UCSD-AML1 (cell line): Measurements from ENCODE around the gene TNFAIP6.
"Not testable (repeated sequence)": the region's sequence is repeated elsewhere in the genome, so short reads cannot be mapped to it uniquely, and the experiment has no call there.

Experiments used
- DNase-seq: peaks from one replicate; lab custom pipeline; 2025; ENCODE audit not compliant: unreplicated experiment; lab: John Stamatoyannopoulos, UW

TNFAIP6 gene

GRCh38 chr2:151417650-151418049, 60.3 kb downstream of the TNFAIP6 start:
- DNase-seq = no peak

GRCh38 chr2:151421681-151422080, 64.3 kb downstream of the TNFAIP6 start:
- not testable (repeated sequence) for DNase-seq

- DNase-seq = no peak
Observed at GRCh38 chr2:151422917-151423439, 65.6 kb downstream of the TNFAIP6 start.

GRCh38 chr2:151423760-151424159, 66.4 kb downstream of the TNFAIP6 start:
- DNase-seq = no peak
